GM19455 (cell line): Measurements from ENCODE around the gene ZNF708.
"Not testable (repeated sequence)": the region's sequence is repeated elsewhere in the genome, so short reads cannot be mapped to it uniquely, and the experiment has no call there.

Source experiments
- ATAC-seq: cut with Tn5 transposase; IDR thresholded peaks from one replicate; pipeline ENCODE4 v1.9.1; 2021; ENCODE audit not compliant: unreplicated experiment

Gene ZNF708

GRCh38 chr19:21260164-21260847 is 68.9 kb downstream of the ZNF708 start:
- no peak for ATAC-seq

GRCh38 chr19:21259421-21260124 is 69.6 kb downstream of the ZNF708 start:
- ATAC-seq: not testable (repeated sequence)

- ATAC-seq: no peak
These were observed 72.5 kb downstream of the ZNF708 start for GRCh38 chr19:21256722-21257121.
